ENCODE measurements around the gene MLN.

Gene MLN

GRCh38 chr6:33771146-33772081 lies 32.4 kb downstream of the MLN start:
- peak; percentile 64 for DNase-seq
- Histone ChIP-seq H3F3A (ENCODE audit: insufficient read depth, low read length) (no peaks in the 10 kb centered on the region), H4K20me1 (ENCODE audit: insufficient read depth, low read length) (no peaks in the 10 kb centered on the region), H3K9ac (ENCODE audit: low read length) (no peak overlapping the region), H3K9me3 (replicated peaks; ENCODE audit: insufficient read depth, low read length) (no peaks in the 10 kb centered on the region), H3K4me3 (ENCODE audit: low read length) (no peak overlapping the region), H3K79me2 (ENCODE audit: low read length) (no peaks in the 10 kb centered on the region), H3K27me3 (replicated peaks; ENCODE audit: insufficient read depth, low read length) (peaks cover 13% of the 10 kb centered on the region; the same call in 1 of the 2 replicates), H2AFZ (ENCODE audit: low read length) (no peak overlapping the region), H3K4me2 (ENCODE audit: low read depth, low read length) (no peak overlapping the region), H3K9me2 (replicated peaks; ENCODE audit: insufficient read depth, low read length) (no peaks in the 10 kb centered on the region), H3K36me3 (replicated peaks; ENCODE audit: insufficient read depth, low read length) (no peaks in the 10 kb centered on the region), H3K4me1 (ENCODE audit: low read length) (no peaks in the 10 kb centered on the region), H3K27ac (ENCODE audit: low read length) (no peak overlapping the region)
- TF ChIP-seq, protein P1, sequence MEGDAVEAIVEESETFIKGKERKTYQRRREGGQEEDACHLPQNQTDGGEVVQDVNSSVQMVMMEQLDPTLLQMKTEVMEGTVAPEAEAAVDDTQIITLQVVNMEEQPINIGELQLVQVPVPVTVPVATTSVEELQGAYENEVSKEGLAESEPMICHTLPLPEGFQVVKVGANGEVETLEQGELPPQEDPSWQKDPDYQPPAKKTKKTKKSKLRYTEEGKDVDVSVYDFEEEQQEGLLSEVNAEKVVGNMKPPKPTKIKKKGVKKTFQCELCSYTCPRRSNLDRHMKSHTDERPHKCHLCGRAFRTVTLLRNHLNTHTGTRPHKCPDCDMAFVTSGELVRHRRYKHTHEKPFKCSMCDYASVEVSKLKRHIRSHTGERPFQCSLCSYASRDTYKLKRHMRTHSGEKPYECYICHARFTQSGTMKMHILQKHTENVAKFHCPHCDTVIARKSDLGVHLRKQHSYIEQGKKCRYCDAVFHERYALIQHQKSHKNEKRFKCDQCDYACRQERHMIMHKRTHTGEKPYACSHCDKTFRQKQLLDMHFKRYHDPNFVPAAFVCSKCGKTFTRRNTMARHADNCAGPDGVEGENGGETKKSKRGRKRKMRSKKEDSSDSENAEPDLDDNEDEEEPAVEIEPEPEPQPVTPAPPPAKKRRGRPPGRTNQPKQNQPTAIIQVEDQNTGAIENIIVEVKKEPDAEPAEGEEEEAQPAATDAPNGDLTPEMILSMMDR (IDR thresholded peaks at IDR 0.05; ENCODE audit: low read length): peak; percentile 74
- TF ChIP-seq EZH2phosphoT487 (IDR thresholded peaks at IDR 0.05; ENCODE audit: low read length): no peak

DNA sequence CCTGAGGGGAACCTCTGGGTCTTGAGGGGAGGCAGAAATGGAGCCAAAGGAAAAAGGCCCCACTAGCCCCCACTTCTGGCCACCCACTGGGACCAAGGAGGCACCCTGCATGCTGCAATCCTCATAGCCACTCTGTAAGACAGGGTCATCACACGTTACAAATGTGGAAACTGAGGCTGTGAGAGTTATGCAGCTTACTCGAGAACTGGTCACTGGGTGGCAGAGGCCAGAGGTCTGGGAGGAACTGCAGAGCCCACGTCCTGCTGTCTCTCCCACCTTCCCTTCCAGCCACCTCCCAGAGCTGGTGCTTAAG lies 33.0 kb downstream of the MLN start:
- H3K4me1 ChIP-seq (ENCODE audit: low read length): no peaks in the 10 kb centered on the region
- H3K27me3 ChIP-seq (replicated peaks; ENCODE audit: insufficient read depth, low read length): peaks cover 19% of the 10 kb centered on the region; the same call in 1 of the 2 replicates
- no peak overlapping the region for H2AFZ ChIP-seq (ENCODE audit: low read length)
- H3K36me3 ChIP-seq (replicated peaks; ENCODE audit: insufficient read depth, low read length): no peaks in the 10 kb centered on the region
- H4K20me1 ChIP-seq (ENCODE audit: insufficient read depth, low read length): no peaks in the 10 kb centered on the region
- DNase-seq: no peak
- TF ChIP-seq EZH2phosphoT487 (IDR thresholded peaks at IDR 0.05; ENCODE audit: low read length) (no peak), EZH2 (optimal IDR thresholded peaks at IDR 0.05; ENCODE audit: low read depth, low read length) (no peak)
- TF ChIP-seq, protein P1 (IDR thresholded peaks at IDR 0.05; ENCODE audit: low read length): no peak
- no peaks in the 10 kb centered on the region for H3K9me2 ChIP-seq (replicated peaks; ENCODE audit: insufficient read depth, low read length)
- no peak overlapping the region for H3K4me3 ChIP-seq (ENCODE audit: low read length)
- H3K4me2 ChIP-seq (ENCODE audit: low read depth, low read length): no peak overlapping the region
- H3K9me3 ChIP-seq (replicated peaks; ENCODE audit: insufficient read depth, low read length): no peaks in the 10 kb centered on the region
- H3K9ac ChIP-seq (ENCODE audit: low read length): no peak overlapping the region
- no peak overlapping the region for H3K27ac ChIP-seq (ENCODE audit: low read length)
- H3F3A ChIP-seq (ENCODE audit: insufficient read depth, low read length): no peaks in the 10 kb centered on the region
- no peaks in the 10 kb centered on the region for H3K79me2 ChIP-seq (ENCODE audit: low read length)

- no peaks in the 10 kb centered on the region for H3K79me2 ChIP-seq (ENCODE audit: low read length)
- H3K4me2 ChIP-seq (ENCODE audit: low read depth, low read length): no peak overlapping the region
- no peak overlapping the region for H3K27ac ChIP-seq (ENCODE audit: low read length)
- H3K27me3 ChIP-seq (replicated peaks; ENCODE audit: insufficient read depth, low read length): peaks cover 24% of the 10 kb centered on the region; the same call in 1 of the 2 replicates
- H3K4me1 ChIP-seq (ENCODE audit: low read length): no peaks in the 10 kb centered on the region
- no peak overlapping the region for H2AFZ ChIP-seq (ENCODE audit: low read length)
- H3F3A ChIP-seq (ENCODE audit: insufficient read depth, low read length): no peaks in the 10 kb centered on the region
- H3K36me3 ChIP-seq (replicated peaks; ENCODE audit: insufficient read depth, low read length): no peaks in the 10 kb centered on the region
- H4K20me1 ChIP-seq (ENCODE audit: insufficient read depth, low read length): no peaks in the 10 kb centered on the region
- TF ChIP-seq EZH2 (optimal IDR thresholded peaks at IDR 0.05; ENCODE audit: low read depth, low read length): no peak
- no peak for TF ChIP-seq EZH2phosphoT487 (IDR thresholded peaks at IDR 0.05; ENCODE audit: low read length)
- TF ChIP-seq, protein P1 (IDR thresholded peaks at IDR 0.05; ENCODE audit: low read length): no peak
- H3K4me3 ChIP-seq (ENCODE audit: low read length): no peak overlapping the region
- no peaks in the 10 kb centered on the region for H3K9me2 ChIP-seq (replicated peaks; ENCODE audit: insufficient read depth, low read length)
- no peak overlapping the region for H3K9ac ChIP-seq (ENCODE audit: low read length)
- DNase-seq: no peak
- no peaks in the 10 kb centered on the region for H3K9me3 ChIP-seq (replicated peaks; ENCODE audit: insufficient read depth, low read length)
These were observed 33.5 kb downstream of the MLN start for GRCh38 chr6:33770124-33770832.
